ENCODE measurements around the gene BBS5.
A peak's percentile ranks its signal among the peaks of the same experiment; 100 is the strongest.
"Not testable (repeated sequence)": the region's sequence is repeated elsewhere in the genome, so short reads cannot be mapped to it uniquely, and the experiment has no call there.

BBS5 gene

GRCh38 chr2:169452080-169452479, 27.2 kb upstream of the BBS5 start:
- H3K4me1 ChIP-seq (ENCODE audit: control insufficient read depth, insufficient read depth, low read length): no peaks in the 10 kb centered on the region
- ChIA-PET CTCF (interaction anchor here (0.6 to 1.8 kb wide), 28 partner anchors 9 to 1257 kb away, joined by 3 to 7 read pairs (median 3); partner anchors contain the start of genes BBS5 and METTL5), POLR2A (no interaction called here)
- H3K9me3 ChIP-seq (ENCODE audit: control insufficient read depth, insufficient read depth, low read depth, low read length): no peaks in the 10 kb centered on the region
- no peaks in the 10 kb centered on the region for H3K36me3 ChIP-seq (ENCODE audit: control insufficient read depth in 2 of 2, insufficient read depth in 1 of 2, low read length in 2 of 2)
- no peak overlapping the region for H3K4me3 ChIP-seq (ENCODE audit: low read depth, low read length)
- TF ChIP-seq ZNF214 (tag by site-specific recombination; IDR thresholded peaks at IDR 0.05; ENCODE audit: borderline replicate concordance) (no peak), ZNF140 (tag by site-specific recombination; IDR thresholded peaks at IDR 0.05) (no peak), PRDM1 (tag by site-specific recombination; IDR thresholded peaks at IDR 0.05) (no peak), ZNF488 (tag by site-specific recombination; IDR thresholded peaks at IDR 0.05) (no peak), ZNF404 (tag by site-specific recombination; IDR thresholded peaks at IDR 0.05) (no peak), TSHZ1 (tag by site-specific recombination; IDR thresholded peaks at IDR 0.05; ENCODE audit: borderline replicate concordance) (no peak), ZNF10 (tag by site-specific recombination; IDR thresholded peaks at IDR 0.05) (no peak), ZNF2 (tag by site-specific recombination; IDR thresholded peaks at IDR 0.05) (no peak), EGR2 (tag by site-specific recombination; IDR thresholded peaks at IDR 0.05; ENCODE audit: low read depth) (no peak), CTCF (tag by site-specific recombination; IDR thresholded peaks at IDR 0.05) (peak; percentile 26), BCL6B (tag by site-specific recombination; IDR thresholded peaks at IDR 0.05) (no peak), ZNF768 (tag by site-specific recombination; IDR thresholded peaks at IDR 0.05) (no peak), ZFHX2 (tag by site-specific recombination; conservative IDR thresholded peaks at IDR 0.05) (peak; percentile 54), ZNF280C (tag by site-specific recombination; IDR thresholded peaks at IDR 0.05) (no peak), ZNF221 (tag by site-specific recombination; IDR thresholded peaks at IDR 0.05; ENCODE audit: borderline replicate concordance) (no peak), ZNF654 (tag by site-specific recombination; IDR thresholded peaks at IDR 0.05; ENCODE audit: low read depth) (peak; percentile 69), ZNF155 (tag by site-specific recombination; IDR thresholded peaks at IDR 0.05) (no peak), ZEB2 (tag by site-specific recombination; IDR thresholded peaks at IDR 0.05) (no peak)
- H3K27ac ChIP-seq (ENCODE audit: extremely low read depth, low read depth, low read length): no peak overlapping the region

GRCh38 chr2:169453044-169453443, 26.2 kb upstream of the BBS5 start:
- ChIA-PET CTCF (interaction anchor here (0.6 to 1.8 kb wide), 8 partner anchors 9 to 474 kb away, joined by 3 to 7 read pairs (median 4); no protein-coding TSS in a partner anchor), POLR2A (interaction anchor here (0.7 kb wide), 1 partner anchor 252 kb away, joined by 3 read pairs; no protein-coding TSS in a partner anchor)
- H3K27ac ChIP-seq (ENCODE audit: extremely low read depth, low read depth, low read length); H3K4me1 ChIP-seq (ENCODE audit: control insufficient read depth, insufficient read depth, low read length); H3K36me3 ChIP-seq (ENCODE audit: control insufficient read depth in 2 of 2, insufficient read depth in 1 of 2, low read length in 2 of 2); H3K9me3 ChIP-seq (ENCODE audit: control insufficient read depth, insufficient read depth, low read depth, low read length); H3K4me3 ChIP-seq (ENCODE audit: low read depth, low read length): not testable (repeated sequence)
